Stimulated activated CD8-positive, alpha-beta memory T cell treated with anti-CD3 and anti-CD28 coated beads, Interleukin-2, amount 100 ng/mL, for 48 hours (primary cell): ENCODE measurements around the gene UTS2B.

Source experiments
- DNase-seq, 2 donors: peaks; one replicate each; pipeline ENCODE4 v3.0.0-alpha.2; 2020; ENCODE audit warnings: low read depth in 2 of 2

The UTS2B gene

DNA sequence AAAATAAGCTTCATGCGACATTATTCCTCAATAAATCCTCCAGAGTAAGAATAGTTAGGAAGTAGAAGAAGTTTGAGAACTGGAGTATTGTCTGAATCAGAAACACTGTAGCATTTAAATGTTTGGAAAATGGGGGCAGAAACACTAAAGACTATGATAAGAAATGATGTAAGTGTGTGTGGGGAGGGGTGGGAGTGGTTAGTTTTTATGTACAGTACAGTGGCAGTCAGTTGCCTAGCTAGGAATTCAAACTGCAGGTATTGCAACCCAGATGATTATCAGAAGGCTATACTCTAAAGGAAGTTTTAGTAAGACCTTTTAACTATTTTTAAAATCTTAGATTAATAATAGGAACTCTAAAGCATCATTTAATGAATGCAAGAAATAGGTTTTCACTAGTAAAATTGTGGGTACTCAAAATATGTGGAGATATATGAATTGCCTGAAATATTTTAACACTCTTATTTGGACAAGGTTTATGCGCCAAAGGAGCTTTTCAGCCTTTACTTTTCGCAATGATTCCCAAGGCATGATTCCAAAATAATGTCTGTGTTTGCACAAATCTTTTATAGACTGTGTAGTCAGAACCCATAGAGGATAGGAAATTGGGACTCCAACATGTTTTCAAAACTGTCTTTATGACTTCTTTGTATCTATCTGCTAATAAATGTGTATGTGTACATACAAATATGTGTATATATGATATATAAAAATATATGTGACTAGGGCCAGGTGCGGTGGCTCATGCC is 9.1 kb downstream of the UTS2B start:
- no peak for DNase-seq

DNA sequence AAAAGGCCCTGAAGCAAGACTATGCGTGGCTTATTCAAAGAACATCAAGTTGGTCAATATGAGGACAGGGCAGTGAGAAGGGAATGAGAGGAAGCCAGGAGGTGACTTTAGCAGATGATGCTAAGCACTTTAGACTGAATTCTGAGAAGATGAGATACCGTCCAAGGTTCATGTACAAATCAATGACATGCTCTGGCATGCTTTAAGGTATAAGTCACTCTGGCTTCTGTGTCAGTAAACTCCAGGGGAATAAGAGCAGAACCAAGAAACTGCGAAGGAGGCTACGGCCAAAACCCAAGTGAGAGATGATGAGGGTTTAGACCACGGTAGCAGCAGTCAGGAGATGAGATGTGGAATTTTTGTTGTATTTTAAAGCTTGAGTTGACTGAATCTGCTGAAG is 10.0 kb downstream of the UTS2B start:
- no peak for DNase-seq

DNA sequence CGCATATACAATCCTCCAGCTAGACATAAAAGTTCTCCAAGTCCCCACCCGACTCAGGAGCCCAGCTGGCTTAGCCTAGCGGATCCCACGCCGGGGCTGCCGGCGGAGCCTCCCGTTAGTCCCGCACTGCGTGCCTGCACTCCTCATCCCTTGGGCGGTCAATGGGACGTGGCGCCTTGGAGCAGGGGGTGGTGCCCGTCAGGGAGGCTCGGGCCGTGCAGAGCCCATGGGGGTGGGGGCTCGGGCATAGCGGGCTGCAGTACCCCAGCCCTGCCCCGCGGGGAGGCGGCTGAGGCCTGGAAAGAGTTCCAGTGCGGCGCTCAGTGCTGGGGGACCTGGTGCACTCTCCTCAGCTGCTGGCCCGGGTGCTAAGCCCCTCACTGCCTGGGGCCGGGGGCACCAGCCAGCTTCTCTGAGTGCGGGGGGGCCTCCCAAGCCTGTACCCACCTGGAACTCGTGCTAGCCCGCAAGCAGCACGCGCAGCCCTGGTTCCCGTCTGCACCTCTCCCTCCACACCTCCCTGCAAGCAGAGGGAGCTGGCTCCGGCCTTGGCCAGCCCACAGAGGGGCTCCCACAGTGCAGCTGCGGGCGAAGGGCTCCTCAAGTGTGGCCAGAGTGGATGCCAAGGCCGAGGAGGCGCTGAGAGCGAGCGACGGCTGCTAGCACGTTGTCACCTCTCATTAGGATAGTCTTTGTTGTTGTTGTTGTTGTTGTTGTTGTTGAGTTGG is 13.3 kb downstream of the UTS2B start:
- DNase-seq: no peak

DNA sequence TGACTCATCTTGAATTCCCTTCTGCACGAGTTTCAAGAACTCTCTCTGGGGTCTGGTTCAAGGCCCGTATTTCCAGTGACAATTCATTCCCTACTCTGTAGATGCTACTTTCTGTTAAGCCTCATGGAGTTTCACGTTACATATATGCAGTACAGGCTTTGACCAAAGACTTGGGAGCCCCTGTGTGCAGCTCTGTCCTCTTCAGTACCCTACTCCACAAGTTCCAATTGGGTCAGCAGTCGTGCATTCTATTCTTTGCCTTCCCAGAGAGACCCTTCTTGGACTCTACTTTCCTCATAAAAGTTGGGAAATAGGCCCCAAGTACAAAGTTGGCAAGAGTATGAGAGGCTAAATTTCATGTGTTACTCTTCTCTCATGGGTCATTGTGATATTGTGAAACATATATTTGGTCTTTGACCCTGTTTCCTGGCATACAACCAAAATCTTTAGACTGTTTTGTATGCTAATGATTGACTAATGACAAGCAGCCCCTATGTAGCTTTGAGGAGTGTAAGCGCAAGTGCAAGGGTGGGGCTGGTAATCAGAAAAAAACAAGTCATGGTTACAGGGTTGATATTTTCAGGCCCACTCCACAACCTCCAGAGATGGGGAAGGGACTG is 16.1 kb downstream of the UTS2B start:
- DNase-seq: no peak

DNA sequence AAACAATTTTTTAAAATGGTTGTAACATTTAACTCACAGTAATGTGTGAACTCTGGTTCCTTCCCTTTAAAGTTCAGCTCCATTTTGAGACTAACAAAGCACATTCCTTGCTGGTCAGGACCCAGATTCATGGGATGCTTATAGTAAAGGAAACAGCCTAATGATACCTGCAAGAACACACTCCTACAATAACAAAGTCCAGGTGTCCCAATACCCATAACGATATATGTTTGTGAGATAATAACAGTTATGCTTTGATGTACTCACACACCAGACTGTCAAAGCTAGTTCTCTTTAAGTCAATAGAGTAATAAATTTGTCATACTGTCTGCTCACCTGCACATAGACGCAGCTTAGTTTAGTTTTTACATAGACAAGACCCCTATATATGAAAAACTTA is 17.0 kb downstream of the UTS2B start:
- DNase-seq: no peak

DNA sequence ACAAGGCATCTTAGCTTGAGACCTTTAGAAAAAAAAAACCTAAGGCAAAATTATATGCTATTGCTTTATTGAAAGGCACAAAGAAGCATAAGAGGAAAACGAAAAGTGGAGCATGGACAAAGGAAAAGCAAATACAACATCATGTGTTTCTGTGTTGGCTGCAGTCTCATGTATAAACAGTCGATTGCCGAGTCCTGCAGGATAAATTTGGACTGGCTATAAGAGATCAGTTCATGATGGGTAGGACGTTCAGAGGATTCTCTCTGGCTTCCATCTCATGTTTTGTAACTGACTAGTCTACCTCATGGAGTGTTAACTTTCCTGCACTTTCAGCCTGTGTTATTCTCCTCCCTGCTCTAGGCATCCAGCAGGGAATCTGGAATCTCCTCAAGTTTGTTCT is 23.0 kb downstream of the UTS2B start:
- DNase-seq: no peak

DNA sequence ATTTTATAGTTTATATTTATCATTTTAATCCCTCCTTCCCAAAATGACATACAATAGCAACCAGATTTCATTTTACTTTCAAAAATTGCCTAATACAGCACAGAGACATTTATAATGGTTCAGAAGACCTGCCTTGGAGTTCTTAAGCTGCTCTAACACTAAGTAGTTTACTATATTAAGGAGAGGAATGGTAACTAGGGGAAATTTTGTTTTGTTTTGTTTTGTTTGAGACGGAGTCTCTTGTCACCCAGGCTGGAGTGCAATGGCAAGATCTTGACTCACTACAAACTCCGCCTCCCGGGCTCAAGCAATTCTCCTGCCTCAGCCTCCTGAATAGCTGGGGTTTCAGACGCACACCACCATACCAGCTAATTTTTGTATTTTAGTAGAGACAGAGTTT is 23.9 kb downstream of the UTS2B start:
- no peak for DNase-seq

DNA sequence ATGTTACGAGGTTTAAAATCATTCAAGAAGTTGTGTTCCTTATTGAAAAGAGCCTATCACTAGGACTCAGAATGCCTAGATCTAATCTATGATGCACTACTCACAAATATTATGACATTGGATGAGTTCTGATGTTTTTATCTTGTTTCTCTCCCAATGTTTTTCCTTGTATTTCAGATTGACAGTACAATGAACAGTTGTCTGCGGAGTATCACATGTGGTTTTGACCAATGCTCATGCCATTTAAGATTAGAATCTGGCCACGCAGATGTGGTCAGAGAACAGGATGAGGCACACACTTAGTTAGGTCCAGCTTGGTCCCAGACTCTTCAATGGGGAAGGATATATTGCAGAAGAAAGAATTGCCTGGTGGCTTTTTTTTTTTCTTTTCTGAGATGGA is 26.7 kb downstream of the UTS2B start:
- DNase-seq: no peak

DNA sequence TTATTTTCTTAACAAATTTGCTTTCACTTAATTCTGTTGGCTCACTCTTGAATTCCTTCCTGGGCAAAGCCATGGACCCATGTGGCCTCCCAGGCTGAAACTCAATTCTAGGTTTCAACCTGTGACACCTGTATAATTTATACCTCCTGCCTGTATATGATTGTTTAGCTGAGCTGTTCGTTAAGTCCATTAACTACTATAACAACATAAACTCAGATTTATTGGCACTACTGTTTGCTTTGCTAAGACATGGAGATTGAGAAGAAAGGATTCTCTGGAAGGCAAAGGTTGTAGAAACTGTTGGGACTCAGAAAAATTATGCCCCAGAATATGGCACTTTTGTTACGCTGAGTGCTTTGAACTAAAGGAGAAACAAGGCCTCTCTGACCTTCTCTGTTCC is 27.9 kb downstream of the UTS2B start:
- DNase-seq: no peak

DNA sequence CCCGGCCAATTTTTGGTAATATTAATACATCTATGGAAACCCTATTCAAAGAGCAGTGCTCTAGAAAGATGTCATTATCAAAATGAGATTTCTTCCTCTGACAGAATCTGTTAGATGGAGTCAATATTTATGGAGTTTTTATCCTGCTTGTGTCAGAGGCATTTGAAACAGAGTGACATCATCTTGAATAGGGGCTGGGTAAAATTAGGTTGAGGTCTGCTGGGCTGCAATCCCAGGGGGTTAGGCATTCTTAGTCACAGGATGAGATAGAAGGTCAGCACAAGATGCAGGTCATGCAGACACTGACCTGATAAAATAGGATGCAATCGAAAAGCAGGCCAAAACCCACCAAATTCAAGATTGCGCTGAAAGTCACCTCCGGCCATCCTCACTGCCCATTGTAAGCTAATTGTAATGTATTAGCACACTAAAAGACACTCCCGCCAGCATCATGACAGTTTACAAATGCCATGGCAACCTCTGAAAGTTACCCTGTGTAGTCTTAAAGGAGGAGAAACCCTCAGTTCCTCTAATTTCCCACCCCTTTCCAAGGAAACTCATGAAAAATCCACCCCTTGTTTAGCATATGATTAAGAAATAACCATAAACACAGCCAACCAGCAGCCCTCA is 28.4 kb downstream of the UTS2B start:
- DNase-seq: no peak

DNA sequence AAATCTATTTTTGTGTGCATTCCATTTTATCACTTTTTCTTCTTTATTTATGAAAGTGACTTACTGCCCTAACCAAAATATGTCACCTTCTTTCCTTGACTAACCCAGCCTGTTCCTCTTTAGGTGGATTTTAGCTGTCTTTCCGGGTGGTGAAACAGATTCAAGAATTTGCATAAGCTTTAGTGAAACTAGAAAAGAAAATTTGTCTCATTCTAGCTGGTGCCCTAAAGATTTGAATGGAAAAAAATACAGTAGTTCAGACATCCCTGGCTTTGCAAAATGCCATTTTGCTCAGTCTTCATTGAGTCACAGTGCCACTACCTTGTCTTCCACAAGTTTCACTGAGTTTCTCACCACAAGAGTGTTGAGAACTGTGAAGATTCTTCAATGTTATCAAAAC is 29.3 kb downstream of the UTS2B start:
- no peak for DNase-seq

DNA sequence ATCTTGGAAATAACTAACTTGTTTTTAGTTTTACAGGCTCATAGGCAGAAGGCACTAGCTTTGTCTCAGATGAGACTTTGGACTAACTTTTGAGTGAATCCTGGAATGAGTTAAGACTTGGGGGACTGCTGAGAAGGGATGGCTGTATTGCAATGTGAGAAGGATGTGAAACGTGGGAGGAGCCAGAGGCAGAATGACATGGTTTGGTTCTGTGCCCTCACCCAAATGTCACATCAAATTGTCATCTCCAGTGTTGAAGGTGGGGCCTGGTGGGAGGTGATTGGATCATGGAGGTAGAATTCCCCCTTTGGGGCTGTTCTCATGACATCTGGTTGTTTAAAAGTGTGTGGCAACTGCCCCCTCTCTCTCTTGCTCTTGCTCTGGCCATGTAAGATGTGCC is 29.9 kb downstream of the UTS2B start:
- no peak for DNase-seq

DNA sequence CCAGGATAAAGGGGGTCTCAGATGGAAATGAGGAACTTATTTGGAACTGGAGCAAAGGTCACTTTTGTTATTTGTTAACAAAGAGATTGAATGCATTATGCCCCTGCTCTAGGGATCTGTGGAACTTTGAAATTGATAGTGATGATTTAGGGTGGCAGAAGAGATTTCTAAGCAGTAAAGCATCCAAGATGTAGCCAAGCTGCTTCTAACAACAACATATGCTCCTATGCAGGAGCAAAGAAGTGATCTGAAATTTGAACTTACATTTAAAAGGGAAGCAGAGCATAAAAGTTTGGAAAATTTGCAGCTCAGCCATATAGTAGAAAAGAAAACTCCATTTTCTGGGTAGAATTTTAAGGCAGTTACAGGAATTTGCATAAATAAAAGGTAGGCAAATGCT is 31.5 kb downstream of the UTS2B start:
- no peak for DNase-seq

DNA sequence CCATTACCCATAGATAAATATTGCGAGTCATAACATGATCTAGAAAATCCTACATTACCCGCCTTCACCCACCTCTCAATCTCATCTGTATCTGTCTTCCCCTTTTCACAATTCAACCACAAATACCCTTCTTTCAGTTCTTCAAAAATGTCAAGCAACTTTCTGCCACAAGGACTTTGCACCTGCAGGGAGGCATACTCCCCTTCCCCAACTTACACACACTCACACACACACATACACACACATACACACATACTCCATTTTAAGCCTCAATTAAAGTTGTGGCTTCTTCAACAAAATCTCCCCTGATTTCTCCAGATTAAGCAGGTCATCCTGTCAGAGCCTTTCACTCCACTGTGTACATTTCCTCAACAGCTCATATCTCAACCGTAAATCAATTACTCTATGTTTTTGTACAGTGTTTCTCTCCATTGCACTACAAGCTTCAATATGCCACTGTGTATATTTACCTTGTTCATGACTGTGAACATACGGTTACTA is 34.2 kb downstream of the UTS2B start:
- no peak for DNase-seq

DNA sequence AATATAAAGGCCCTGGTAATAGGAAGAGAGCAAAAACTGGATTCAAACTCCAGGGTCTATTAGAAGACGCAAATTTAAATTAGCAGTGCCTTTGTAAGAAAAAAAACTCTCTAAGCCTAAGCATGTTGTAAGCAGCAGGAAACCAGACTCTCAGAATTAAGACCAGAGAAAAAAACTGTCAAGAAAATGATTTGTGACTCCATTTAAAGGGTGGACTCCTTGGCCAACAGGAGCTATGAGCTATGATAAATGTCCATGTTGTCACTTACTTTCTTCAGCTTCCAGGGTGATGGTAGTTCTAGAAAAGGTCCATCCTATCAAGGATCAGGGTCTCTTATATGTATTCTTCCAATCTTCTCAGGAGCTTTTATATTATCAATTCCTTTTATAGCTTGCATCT is 36.0 kb downstream of the UTS2B start:
- DNase-seq: no peak

DNA sequence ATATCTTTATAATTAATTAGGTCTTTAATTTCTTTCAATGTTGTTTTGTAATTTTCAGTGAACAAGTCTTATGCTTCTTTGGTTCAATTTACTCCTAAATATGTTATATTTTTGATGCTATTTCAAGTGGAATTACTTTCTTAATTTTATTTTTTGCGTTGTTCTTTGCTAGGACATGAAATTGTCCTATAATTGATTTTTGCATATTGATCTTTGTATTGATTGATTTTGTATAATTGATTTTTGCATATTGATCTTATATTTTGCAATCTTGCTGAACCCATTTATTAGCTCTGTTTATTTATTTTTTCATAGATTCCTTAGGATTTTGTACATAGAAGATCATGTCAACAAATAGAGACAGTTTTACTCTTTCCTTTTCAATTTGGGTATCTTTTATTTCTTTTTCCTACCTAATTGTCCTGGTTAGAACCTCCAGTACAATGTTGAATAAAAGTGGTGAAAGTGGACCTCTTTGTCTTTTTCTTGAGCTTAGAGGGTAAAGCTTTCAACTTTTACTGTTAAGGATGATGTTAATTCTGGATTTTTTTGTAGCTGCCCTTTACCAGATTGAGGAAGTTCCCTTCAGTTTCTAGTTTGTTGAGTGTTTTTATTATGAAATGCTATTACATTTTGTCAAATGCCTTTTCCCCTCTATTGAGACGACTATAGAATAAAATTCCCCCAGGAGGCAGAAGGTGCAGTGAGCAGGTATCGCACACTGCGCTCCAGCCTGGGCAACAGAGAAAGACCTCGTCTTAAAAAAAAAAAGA is 37.9 kb downstream of the UTS2B start:
- no peak for DNase-seq

DNA sequence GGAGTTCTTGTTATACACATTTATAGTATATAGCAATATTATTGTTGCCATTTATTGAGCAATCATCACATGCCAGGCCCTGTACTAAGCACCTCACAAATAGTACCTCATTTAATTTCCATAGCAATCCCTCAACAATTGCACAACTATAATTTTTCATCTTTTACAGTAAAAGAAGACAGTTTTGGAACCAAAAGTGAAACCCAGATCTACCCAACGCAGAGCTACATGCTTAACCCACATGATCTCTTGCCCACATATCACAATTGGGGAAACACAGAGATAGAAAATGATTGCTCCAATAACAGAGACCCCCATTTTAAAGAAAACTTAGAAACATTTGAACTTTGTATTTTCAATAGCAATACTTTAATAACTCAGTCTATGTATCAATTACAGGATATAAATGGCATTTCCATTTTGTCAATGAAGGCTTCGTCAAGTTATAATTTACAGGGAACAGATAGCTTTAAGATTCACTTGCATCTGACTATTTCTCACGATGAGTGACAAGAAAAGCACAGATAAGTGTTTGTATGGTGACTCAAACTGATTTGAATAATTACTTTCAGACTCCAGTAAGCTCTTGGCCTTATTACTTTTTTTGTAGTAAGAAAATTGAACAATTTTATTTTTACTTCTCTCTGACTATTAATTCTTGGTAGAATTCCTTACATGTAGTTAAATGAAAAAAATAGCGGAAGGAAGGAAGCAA is 39.9 kb downstream of the UTS2B start:
- DNase-seq: no peak

DNA sequence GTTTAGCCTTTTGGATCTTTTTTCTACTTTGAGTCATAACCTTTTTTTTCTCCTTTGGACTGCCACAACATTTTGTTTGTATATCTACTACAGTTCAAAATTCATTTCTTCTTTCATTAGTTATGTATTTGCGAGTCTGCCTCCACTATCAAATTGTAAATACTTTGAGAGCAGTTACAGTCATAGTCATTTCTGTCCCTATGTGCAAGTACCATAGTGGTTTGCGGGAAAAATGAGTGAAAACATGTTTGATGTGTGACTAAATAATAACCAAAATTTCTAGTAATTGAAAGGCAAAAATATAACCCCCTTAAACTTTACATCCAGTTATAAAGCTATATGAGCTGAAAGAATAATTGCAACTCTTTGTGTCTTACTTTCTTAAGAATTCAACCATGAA is 46.9 kb downstream of the UTS2B start:
- DNase-seq: no peak

DNA sequence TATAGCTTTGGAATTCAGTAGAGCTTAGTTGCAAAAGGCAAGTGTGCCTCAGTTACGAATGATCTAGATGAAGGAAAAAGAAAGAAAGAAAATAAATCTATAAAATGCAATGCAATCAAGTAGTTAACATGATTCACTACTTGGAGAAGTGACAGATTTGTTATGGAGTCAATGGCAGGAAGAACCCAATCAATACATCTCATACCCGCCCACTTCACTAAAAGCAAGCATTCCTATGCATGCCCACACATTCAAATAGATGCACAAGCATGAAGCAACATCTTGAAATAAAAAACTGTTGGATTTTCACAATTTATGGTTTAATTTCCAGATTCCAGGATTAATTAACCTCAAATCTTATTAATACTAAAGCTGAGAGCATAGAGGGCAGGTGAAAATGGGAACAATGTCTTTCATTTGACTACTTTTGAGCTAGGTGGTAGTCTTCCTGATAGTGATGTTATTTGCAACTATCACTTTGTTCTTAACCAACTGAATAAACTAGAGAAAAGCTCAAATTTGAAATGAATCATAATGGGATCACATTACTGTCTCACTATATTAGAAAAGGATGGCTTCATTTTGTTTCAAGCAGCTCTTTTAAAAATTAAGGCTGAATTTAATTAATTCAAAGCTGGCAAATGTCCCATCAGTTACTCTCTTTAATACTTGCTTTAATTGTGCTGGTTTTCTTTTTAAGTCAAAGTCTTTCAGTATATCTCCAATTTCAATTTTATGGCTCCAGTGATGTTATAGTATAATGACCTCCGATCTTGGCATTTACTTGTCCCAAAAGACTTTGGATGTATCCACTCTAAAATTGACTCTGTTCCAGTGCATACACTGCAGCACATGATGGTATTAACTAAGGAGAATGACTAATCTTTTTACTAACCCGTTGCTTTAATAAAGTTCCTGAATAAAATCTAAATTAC is 47.8 kb downstream of the UTS2B start:
- no peak for DNase-seq

DNA sequence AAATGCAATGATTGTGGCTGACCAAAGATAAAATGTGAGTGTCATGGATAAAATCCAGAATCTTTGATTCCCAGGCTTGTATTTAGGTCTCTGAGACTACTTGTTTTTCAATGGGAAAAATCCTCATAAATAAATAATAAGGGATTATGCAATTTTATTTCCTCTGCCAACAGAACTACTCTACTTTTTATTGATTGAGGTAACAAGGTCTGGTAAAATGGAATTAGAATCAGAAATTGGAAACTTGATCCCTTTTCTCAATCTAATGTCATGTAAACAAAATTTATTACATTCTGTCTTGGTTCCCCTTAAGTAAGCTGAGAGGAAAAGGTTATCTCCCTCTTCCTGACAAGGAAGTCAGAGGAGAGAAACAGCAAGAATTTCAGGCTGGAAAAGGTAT is 49.4 kb downstream of the UTS2B start:
- no peak for DNase-seq
